ENCODE results near the gene KRT33B. TPM values are rescaled to one million over a fixed set of nuclear protein-coding genes. Genes with fewer than 3 reads are reported as not detected.

KRT33B gene
- total and polyA plus RNA-seq, 2 of the 13 experiments (the other 11 are each of a cell fraction or from before 2014, with no cell fraction given): not detected

GRCh38 chr17:41415833-41416335, 46.3 kb upstream of the KRT33B start (continued):
- TF ChIP-seq SNAPC4 (CRISPR knock-in tag; IDR thresholded peaks at IDR 0.05) (no peak), YEATS4 (CRISPR knock-in tag; IDR thresholded peaks at IDR 0.05; ENCODE audit: borderline replicate concordance) (0 out of 2 replicates have a peak, but pooled peaks have one; percentile 15), POLR2A (IDR thresholded peaks at IDR 0.05; ENCODE audit: insufficient read depth in 1 of 2, low read depth in 2 of 2, low read length in 2 of 2) (no peak), ZNF616 (CRISPR knock-in tag; IDR thresholded peaks at IDR 0.05; ENCODE audit: low read depth) (no peak), ZBTB43 (CRISPR knock-in tag; conservative IDR thresholded peaks at IDR 0.05) (no peak), ZNF180 (CRISPR knock-in tag; IDR thresholded peaks at IDR 0.05; ENCODE audit: borderline replicate concordance, low read depth) (no peak), MIXL1 (CRISPR knock-in tag; IDR thresholded peaks at IDR 0.05) (peak; percentile 34; the same call in 1 of the 2 replicates), NONO (IDR thresholded peaks at IDR 0.05) (no peak), NONO (CRISPR knock-in tag; conservative IDR thresholded peaks at IDR 0.05) (no peak), ZNF773 (CRISPR knock-in tag; IDR thresholded peaks at IDR 0.05; ENCODE audit: borderline replicate concordance) (no peak), ZNF24 (IDR thresholded peaks at IDR 0.05) (no peak), PHF8 (CRISPR knock-in tag; IDR thresholded peaks at IDR 0.05) (no peak), RNF219 (CRISPR knock-in tag; IDR thresholded peaks at IDR 0.05) (no peak), ZFP36L1 (CRISPR knock-in tag; IDR thresholded peaks at IDR 0.05) (peak; percentile 64; the same call in 1 of the 2 replicates), GATA4 (IDR thresholded peaks at IDR 0.05; ENCODE audit: borderline replicate concordance, low read depth) (no peak), ZMYM4 (CRISPR knock-in tag; IDR thresholded peaks at IDR 0.05) (peak; percentile 43; the same call in 1 of the 2 replicates), ZNF570 (CRISPR knock-in tag; IDR thresholded peaks at IDR 0.05; ENCODE audit: borderline replicate concordance) (no peak), ZNF350 (CRISPR knock-in tag; IDR thresholded peaks at IDR 0.05; ENCODE audit: borderline replicate concordance, low read depth) (no peak; the same call in 1 of the 2 replicates), ZMYM3 (CRISPR knock-in tag; IDR thresholded peaks at IDR 0.05) (peak; percentile 73), RFXAP (CRISPR knock-in tag; IDR thresholded peaks at IDR 0.05; ENCODE audit: borderline replicate concordance) (no peak), TRIM22 (IDR thresholded peaks at IDR 0.05) (no peak), ARNT (IDR thresholded peaks at IDR 0.05) (no peak)
